OCI-LY7 (cell line): ENCODE measurements around the gene UBAP2. TPM values are rescaled to one million over a fixed set of nuclear protein-coding genes. Genes with fewer than 3 reads are reported as not detected.

ENCODE experiments used
- BruUV-seq: library from RNA; stranded (reverse); fragments of 400-500 nt; replicated peaks from 2 replicates; lab custom pipeline; 2021; lab: Mats Ljungman, UMichigan
- CTCF ChIA-PET: fragments of 300-600 bp; sonication (Branson Sonifier 250); formaldehyde crosslinking; loops from one replicate; lab custom pipeline; 2022; ENCODE audit warnings: antibody characterized with exemption; ENCODE audit not compliant: unreplicated experiment; lab: Charles Lee
- POLR2A ChIA-PET: fragments of 300-600 bp; sonication (Branson Sonifier 250); formaldehyde crosslinking; loops from one replicate; lab custom pipeline; 2022; ENCODE audit warnings: antibody characterized with exemption; lab: Charles Lee
- DNase-seq: peaks from one replicate; pipeline ENCODE4 v3.0.0-alpha.2; 2015; ENCODE audit warnings: low spot score
- H2AFZ ChIP-seq: fragments of 200-600 bp; sonication (generic), shearing (Covaris generic); 2 replicates; pipeline ENCODE4 v1.6.1; 2014; ENCODE audit warnings: mild to moderate bottlenecking, antibody characterized with exemption, low read length, moderate library complexity
- H3K27ac ChIP-seq: fragments of 200-600 bp; sonication (generic); 2 replicates; pipeline ENCODE4 v1.5.1; 2014; ENCODE audit warnings: mixed run types, low read depth, mild to moderate bottlenecking, moderate library complexity, low read length, inconsistent platforms; ENCODE audit not compliant: poor library complexity, severe bottlenecking
- H3K36me3 ChIP-seq: fragments of 200-600 bp; sonication (generic); 2 replicates; pipeline ENCODE4 v1.6.1; 2014; ENCODE audit warnings: mild to moderate bottlenecking, antibody characterized with exemption, low read length, moderate library complexity, mixed read lengths; ENCODE audit not compliant: insufficient read depth
- H3K4me1 ChIP-seq: fragments of 200-600 bp; sonication (generic); 2 replicates; pipeline ENCODE4 v1.5.1; 2014; ENCODE audit warnings: mild to moderate bottlenecking, low read length; ENCODE audit not compliant: insufficient read depth, poor library complexity, severe bottlenecking
- H3K4me2 ChIP-seq: fragments of 200-600 bp; sonication (generic); 2 replicates; pipeline ENCODE4 v1.6.1; 2014; ENCODE audit warnings: mild to moderate bottlenecking, low read length
- H3K4me3 ChIP-seq: fragments of 200-600 bp; sonication (generic); 2 replicates; pipeline ENCODE4 v1.5.1; 2014; ENCODE audit warnings: mild to moderate bottlenecking, low read depth, low read length; ENCODE audit not compliant: poor library complexity, severe bottlenecking
- H3K79me2 ChIP-seq: fragments of 200-600 bp; sonication (generic); 2 replicates; pipeline ENCODE4 v1.6.1; 2016; ENCODE audit warnings: low read depth, mild to moderate bottlenecking, low read length, moderate library complexity, mixed read lengths; ENCODE audit not compliant: insufficient read depth
- H3K9me2 ChIP-seq: fragments of 200-600 bp; sonication (generic); 2 replicates; pipeline ENCODE4 v1.6.1; 2016; ENCODE audit warnings: mild to moderate bottlenecking, low read length, mixed read lengths; ENCODE audit not compliant: insufficient read depth
- H3K9me3 ChIP-seq: fragments of 200-600 bp; sonication (generic); 2 replicates; pipeline ENCODE4 v1.6.1; 2014; ENCODE audit warnings: mild to moderate bottlenecking, mixed run types, low read length, mixed read lengths
- H4K20me1 ChIP-seq: fragments of 200-600 bp; sonication (generic); 2 replicates; pipeline ENCODE4 v1.6.1; 2014; ENCODE audit warnings: mild to moderate bottlenecking, antibody characterized with exemption, low read length, moderate library complexity, mixed read lengths; ENCODE audit not compliant: insufficient read depth
- EZH2phosphoT487 ChIP-seq: fragments of 200-600 bp; sonication (generic); IDR thresholded peaks from 2 replicates; pipeline ENCODE4 v1.6.1; 2018; ENCODE audit warnings: low read depth, borderline replicate concordance, mild to moderate bottlenecking, mixed run types, antibody characterized with exemption, low read length, moderate library complexity, mixed read lengths
- intact Hi-C: fragments of 100-400 bp; cut with micrococcal nuclease; formaldehyde crosslinking; loops from one replicate; pipeline ENCODE4 v1.10.0; 2022; ENCODE audit not compliant: unreplicated experiment
- total RNA-seq, 2 experiments: library from RNA; depleted of rRNA in 1 of 2; stranded (reverse); fragments of >200 nt in 1 of 2; shearing (Covaris generic) in 1 of 2; gene quantifications; 2 replicates each; pipeline ENCODE4 v1.2.3, GENCODE V29; 2014 to 2022
- TF ChIP-seq, protein P1 (sequence below): fragments of 200-600 bp; sonication (generic); conservative IDR thresholded peaks from 2 replicates; pipeline ENCODE4 v1.5.1; 2014; ENCODE audit warnings: mild to moderate bottlenecking, antibody characterized with exemption, low read length, moderate library complexity, mixed read lengths

Gene UBAP2
- total RNA-seq, 2 experiments from 2014 or later = 28.5 to 63.9 TPM

DNA sequence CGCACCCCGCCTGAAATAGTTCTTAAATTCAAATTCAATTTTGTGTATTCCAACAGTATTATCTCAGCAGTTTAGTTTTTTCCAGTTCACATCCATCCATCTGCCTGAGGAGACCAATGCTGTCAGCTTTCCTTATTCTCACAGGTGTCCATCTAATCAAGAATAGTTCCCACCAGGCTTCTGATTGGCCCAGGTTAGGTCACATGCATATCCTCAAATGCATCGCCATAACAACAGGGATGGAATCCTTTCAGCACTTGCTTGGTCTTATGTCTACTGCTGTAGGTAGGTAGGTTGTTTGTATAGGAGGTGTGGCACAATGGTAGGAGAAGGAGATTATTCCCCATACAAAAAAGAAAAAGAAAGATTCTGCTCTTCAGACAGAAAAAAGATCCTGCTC, 140.6 kb downstream of the UBAP2 start:
- H3K27ac ChIP-seq = no peak overlapping the region
- no peak for TF ChIP-seq EZH2phosphoT487
- TF ChIP-seq, protein P1, sequence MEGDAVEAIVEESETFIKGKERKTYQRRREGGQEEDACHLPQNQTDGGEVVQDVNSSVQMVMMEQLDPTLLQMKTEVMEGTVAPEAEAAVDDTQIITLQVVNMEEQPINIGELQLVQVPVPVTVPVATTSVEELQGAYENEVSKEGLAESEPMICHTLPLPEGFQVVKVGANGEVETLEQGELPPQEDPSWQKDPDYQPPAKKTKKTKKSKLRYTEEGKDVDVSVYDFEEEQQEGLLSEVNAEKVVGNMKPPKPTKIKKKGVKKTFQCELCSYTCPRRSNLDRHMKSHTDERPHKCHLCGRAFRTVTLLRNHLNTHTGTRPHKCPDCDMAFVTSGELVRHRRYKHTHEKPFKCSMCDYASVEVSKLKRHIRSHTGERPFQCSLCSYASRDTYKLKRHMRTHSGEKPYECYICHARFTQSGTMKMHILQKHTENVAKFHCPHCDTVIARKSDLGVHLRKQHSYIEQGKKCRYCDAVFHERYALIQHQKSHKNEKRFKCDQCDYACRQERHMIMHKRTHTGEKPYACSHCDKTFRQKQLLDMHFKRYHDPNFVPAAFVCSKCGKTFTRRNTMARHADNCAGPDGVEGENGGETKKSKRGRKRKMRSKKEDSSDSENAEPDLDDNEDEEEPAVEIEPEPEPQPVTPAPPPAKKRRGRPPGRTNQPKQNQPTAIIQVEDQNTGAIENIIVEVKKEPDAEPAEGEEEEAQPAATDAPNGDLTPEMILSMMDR = no peak

DNA sequence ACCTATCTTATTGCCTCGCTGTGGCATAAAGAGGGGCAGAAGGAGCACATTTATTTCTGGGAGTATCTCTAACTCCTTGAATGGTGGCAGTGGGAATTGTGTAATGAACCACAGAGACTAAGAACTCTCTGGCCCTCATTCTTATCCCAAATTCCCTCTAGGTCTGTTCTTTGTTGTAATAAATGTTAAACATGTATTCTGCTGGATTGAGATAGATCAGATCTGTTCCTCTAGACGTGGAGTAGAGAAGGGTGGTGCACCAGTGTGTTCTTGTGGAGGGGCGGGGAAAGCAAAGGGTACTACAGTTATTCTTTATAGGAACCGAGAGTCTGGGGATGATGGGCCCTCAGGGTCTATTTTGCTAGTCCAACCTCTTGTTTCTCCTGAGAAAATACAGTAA, 141.3 kb downstream of the UBAP2 start:
- peaks cover 25% of the 10 kb centered on the region; the same call in 1 of the 2 replicates for H3K79me2 ChIP-seq

More for the DNA sequence above, 140.6 kb downstream of the UBAP2 start:
- POLR2A ChIA-PET = interaction anchor here (1.2 to 1.7 kb wide), 2 partner anchors 14 to 36 kb away, joined by 3 read pairs; no protein-coding TSS in a partner anchor
- Histone ChIP-seq H3K4me3 (no peak overlapping the region), H3K4me2 (no peak overlapping the region), H3K4me1 (no peaks in the 10 kb centered on the region), H2AFZ (no peak overlapping the region), H3K9me2 (no peaks in the 10 kb centered on the region), H3K36me3 (peaks cover 72% of the 10 kb centered on the region), H4K20me1 (no peaks in the 10 kb centered on the region), H3K9me3 (no peaks in the 10 kb centered on the region; the same call in 1 of the 2 replicates), H3K79me2 (peaks cover 25% of the 10 kb centered on the region; the same call in 1 of the 2 replicates)
- CTCF ChIA-PET = no interaction called here
- BruUV-seq = no TSS peak
- intact Hi-C loops = no loop called here
- DNase-seq = no peak

DNA sequence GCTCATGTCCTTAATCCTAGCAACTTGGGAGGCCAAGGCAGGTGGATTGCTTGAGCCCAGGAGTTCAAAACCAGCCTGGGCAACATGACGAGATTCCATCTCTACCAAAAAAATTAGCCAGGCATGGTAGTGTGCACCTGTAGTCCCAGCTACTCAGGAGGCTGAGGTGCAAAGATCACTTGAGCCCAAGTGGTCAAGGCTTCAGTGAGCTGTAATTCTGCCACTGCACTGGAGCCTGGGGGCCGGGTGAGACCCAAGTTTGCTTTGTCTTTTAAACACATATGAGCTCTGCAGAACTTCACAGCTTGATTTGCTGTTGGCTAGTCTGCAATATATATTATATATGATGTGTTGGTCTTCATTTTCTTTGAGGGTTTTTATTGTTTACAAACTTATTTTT, 141.9 kb downstream of the UBAP2 start:
- Histone ChIP-seq H3K4me1 (no peaks in the 10 kb centered on the region), H3K4me2 (no peak overlapping the region), H3K27ac (no peak overlapping the region), H4K20me1 (no peaks in the 10 kb centered on the region), H3K9me3 (no peaks in the 10 kb centered on the region; the same call in 1 of the 2 replicates), H3K79me2 (peaks cover 25% of the 10 kb centered on the region; the same call in 1 of the 2 replicates), H3K36me3 (peaks cover 71% of the 10 kb centered on the region), H2AFZ (no peak overlapping the region), H3K4me3 (no peak overlapping the region), H3K9me2 (no peaks in the 10 kb centered on the region)
- intact Hi-C loops = no loop called here
- DNase-seq = no peak
- no peak for TF ChIP-seq EZH2phosphoT487
- TF ChIP-seq, protein P1 = no peak
- ChIA-PET CTCF (no interaction called here), POLR2A (interaction anchor here (1.2 to 1.7 kb wide), 2 partner anchors 13 to 37 kb away, joined by 3 read pairs; no protein-coding TSS in a partner anchor)
- no TSS peak for BruUV-seq

More for the DNA sequence above, 141.3 kb downstream of the UBAP2 start:
- peaks cover 71% of the 10 kb centered on the region for H3K36me3 ChIP-seq
- no peak overlapping the region for H3K4me2 ChIP-seq
- ChIA-PET POLR2A (interaction anchor here (1.2 to 1.7 kb wide), 2 partner anchors 13 to 37 kb away, joined by 3 read pairs; no protein-coding TSS in a partner anchor), CTCF (no interaction called here)
- H4K20me1 ChIP-seq = no peaks in the 10 kb centered on the region
- no peak overlapping the region for H2AFZ ChIP-seq
- H3K27ac ChIP-seq = no peak overlapping the region
- BruUV-seq = no TSS peak
- no peaks in the 10 kb centered on the region; the same call in 1 of the 2 replicates for H3K9me3 ChIP-seq
- H3K9me2 ChIP-seq = no peaks in the 10 kb centered on the region
- no peak overlapping the region for H3K4me3 ChIP-seq
- no peak for DNase-seq
- intact Hi-C loops = no loop called here
- no peaks in the 10 kb centered on the region for H3K4me1 ChIP-seq
- TF ChIP-seq, protein P1 = no peak
- no peak for TF ChIP-seq EZH2phosphoT487
